Measurements from ENCODE around the gene PMM2.

The PMM2 gene

DNA sequence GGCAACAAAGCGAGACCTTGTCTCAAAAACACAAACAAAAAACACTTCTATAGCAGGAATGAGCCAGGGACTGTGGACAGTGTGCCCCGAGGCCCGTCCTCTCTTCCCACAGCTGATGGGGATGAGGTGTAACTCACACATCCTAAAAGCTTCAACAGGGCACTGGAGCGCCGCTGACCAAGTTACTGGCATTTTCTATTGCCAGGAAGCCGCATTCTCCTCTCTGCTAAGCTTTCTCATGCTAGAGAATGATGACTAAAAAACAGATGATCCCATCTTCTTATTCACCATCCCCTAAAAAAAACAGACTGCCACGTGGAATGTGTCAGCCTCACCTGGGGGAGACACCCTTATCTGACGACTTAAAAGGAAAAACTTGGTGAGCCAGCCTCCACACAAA, 54.9 kb downstream of the PMM2 start:
- Histone ChIP-seq H3K9me2 (ENCODE audit: low read depth, low read length) (no peaks in the 10 kb centered on the region), H3K79me2 (ENCODE audit: insufficient read depth, low read length) (no peaks in the 10 kb centered on the region), H3K27ac (ENCODE audit: low read depth, low read length, poor library complexity, severe bottlenecking) (no peak overlapping the region), H3K27me3 (ENCODE audit: insufficient read depth, low read length) (no peaks in the 10 kb centered on the region), H3K9me3 (ENCODE audit: low read length) (no peaks in the 10 kb centered on the region), H3K4me1 (ENCODE audit: insufficient read depth, low read length, severe bottlenecking) (no peaks in the 10 kb centered on the region), H3K4me2 (ENCODE audit: low read length) (no peak overlapping the region), H2AFZ (ENCODE audit: low read length) (no peak overlapping the region), H3K36me3 (ENCODE audit: insufficient read depth, low read length) (peaks cover 90% of the 10 kb centered on the region), H4K20me1 (ENCODE audit: insufficient read depth, low read length) (no peaks in the 10 kb centered on the region), H3F3A (ENCODE audit: insufficient read depth, low read length) (no peaks in the 10 kb centered on the region), H3K4me3 (ENCODE audit: low read depth, low read length, poor library complexity, severe bottlenecking) (no peak overlapping the region), H3K9ac (ENCODE audit: low read length) (no peak overlapping the region)
- TF ChIP-seq EZH2 (IDR thresholded peaks at IDR 0.05; ENCODE audit: borderline replicate concordance, low read length) = no peak
- TF ChIP-seq CTCF (IDR thresholded peaks at IDR 0.05; ENCODE audit: low read length) = no peak

GRCh38 chr16:8853150-8853549, 55.5 kb downstream of the PMM2 start:
- TF ChIP-seq EZH2 (IDR thresholded peaks at IDR 0.05; ENCODE audit: borderline replicate concordance, low read length) = no peak
- no peak for TF ChIP-seq CTCF (IDR thresholded peaks at IDR 0.05; ENCODE audit: low read length)
- Histone ChIP-seq H3K27ac (ENCODE audit: low read depth, low read length, poor library complexity, severe bottlenecking) (no peak overlapping the region), H3K79me2 (ENCODE audit: insufficient read depth, low read length) (no peaks in the 10 kb centered on the region), H3K4me3 (ENCODE audit: low read depth, low read length, poor library complexity, severe bottlenecking) (no peak overlapping the region), H3K4me2 (ENCODE audit: low read length) (no peak overlapping the region), H3K9me2 (ENCODE audit: low read depth, low read length) (no peaks in the 10 kb centered on the region), H4K20me1 (ENCODE audit: insufficient read depth, low read length) (no peaks in the 10 kb centered on the region), H3F3A (ENCODE audit: insufficient read depth, low read length) (no peaks in the 10 kb centered on the region), H3K4me1 (ENCODE audit: insufficient read depth, low read length, severe bottlenecking) (no peaks in the 10 kb centered on the region), H3K36me3 (ENCODE audit: insufficient read depth, low read length) (peaks cover 88% of the 10 kb centered on the region), H3K9me3 (ENCODE audit: low read length) (no peaks in the 10 kb centered on the region), H3K9ac (ENCODE audit: low read length) (no peak overlapping the region), H3K27me3 (ENCODE audit: insufficient read depth, low read length) (no peaks in the 10 kb centered on the region), H2AFZ (ENCODE audit: low read length) (no peak overlapping the region)

GRCh38 chr16:8853611-8854010, 56.0 kb downstream of the PMM2 start:
- Histone ChIP-seq H3K9me2 (ENCODE audit: low read depth, low read length) (no peaks in the 10 kb centered on the region), H4K20me1 (ENCODE audit: insufficient read depth, low read length) (no peaks in the 10 kb centered on the region), H2AFZ (ENCODE audit: low read length) (no peak overlapping the region), H3K27me3 (ENCODE audit: insufficient read depth, low read length) (no peaks in the 10 kb centered on the region), H3K9me3 (ENCODE audit: low read length) (no peaks in the 10 kb centered on the region), H3K79me2 (ENCODE audit: insufficient read depth, low read length) (no peaks in the 10 kb centered on the region), H3K4me1 (ENCODE audit: insufficient read depth, low read length, severe bottlenecking) (no peaks in the 10 kb centered on the region), H3K4me3 (ENCODE audit: low read depth, low read length, poor library complexity, severe bottlenecking) (no peak overlapping the region), H3K9ac (ENCODE audit: low read length) (no peak overlapping the region), H3K4me2 (ENCODE audit: low read length) (no peak overlapping the region), H3K27ac (ENCODE audit: low read depth, low read length, poor library complexity, severe bottlenecking) (no peak overlapping the region), H3K36me3 (ENCODE audit: insufficient read depth, low read length) (peaks cover 90% of the 10 kb centered on the region), H3F3A (ENCODE audit: insufficient read depth, low read length) (no peaks in the 10 kb centered on the region)
- TF ChIP-seq CTCF (IDR thresholded peaks at IDR 0.05; ENCODE audit: low read length) (no peak), EZH2 (IDR thresholded peaks at IDR 0.05; ENCODE audit: borderline replicate concordance, low read length) (no peak)

Data from OCI-LY1 (cell line).